ENCODE results near the gene MGP.

- TF ChIP-seq POLR2A (IDR thresholded peaks at IDR 0.05; ENCODE audit: extremely low read depth, insufficient read length), result no peak
- TF ChIP-seq CTCF (IDR thresholded peaks at IDR 0.05; ENCODE audit: low read depth, low read length), result no peak
- no peak for TF ChIP-seq MAX (IDR thresholded peaks at IDR 0.05; ENCODE audit: low read depth, low read length)
- TF ChIP-seq MYC (IDR thresholded peaks at IDR 0.05; ENCODE audit: low read depth, low read length), result no peak
Observed at GRCh38 chr12:14833952-14834351, 51.7 kb downstream of the MGP start.
